Panc1 (cell line): ENCODE data around the gene TMTC3. TPM values are rescaled to one million over a fixed set of nuclear protein-coding genes. Genes with fewer than 3 reads are reported as not detected.

Source experiments
- ATAC-seq: fragments of 200-7000 bp; cut with Tn5 transposase; 2 replicates; pipeline ENCODE4 v1.9.1; 2020; ENCODE audit warnings: mild to moderate bottlenecking, moderate library complexity
- BruUV-seq: library from RNA; stranded (reverse); fragments of 400-500 nt; replicated peaks from 2 replicates; lab custom pipeline; 2021; lab: Mats Ljungman, UMichigan
- CTCF ChIA-PET: fragments of 300-600 bp; sonication (Branson Sonifier 250); formaldehyde crosslinking; loops from one replicate; lab custom pipeline; 2022; ENCODE audit warnings: antibody characterized with exemption; lab: Charles Lee
- POLR2A ChIA-PET: fragments of 300-600 bp; sonication (Branson Sonifier 250); formaldehyde crosslinking; loops from one replicate; lab custom pipeline; 2022; ENCODE audit warnings: antibody characterized with exemption; lab: Charles Lee
- DNase-seq: peaks from one replicate; pipeline ENCODE4 v3.0.0-alpha.2; 2010; ENCODE audit warnings: low read depth, low spot score
- H3K27ac ChIP-seq: 2 replicates; pipeline ENCODE4 v1.5.1; 2011; ENCODE audit warnings: mild to moderate bottlenecking, low read length, inconsistent platforms
- H3K27me3 ChIP-seq: fragments of 200-500 bp; sonication (Bioruptor generic); 2 replicates; pipeline ENCODE4 v1.6.0; 2014; ENCODE audit warnings: low read length, inconsistent platforms; ENCODE audit not compliant: control insufficient read depth, insufficient read depth
- H3K36me3 ChIP-seq: fragments of 200-500 bp; sonication (Bioruptor generic); 2 replicates; pipeline ENCODE4 v1.5.1; 2014; ENCODE audit warnings: inconsistent platforms, mild to moderate bottlenecking, low read length, moderate library complexity; ENCODE audit not compliant: control insufficient read depth, insufficient read depth
- H3K4me1 ChIP-seq: 2 replicates; pipeline ENCODE4 v1.5.1; 2011; ENCODE audit warnings: inconsistent platforms, mild to moderate bottlenecking, low read length, moderate library complexity; ENCODE audit not compliant: control insufficient read depth, insufficient read depth
- H3K4me3 ChIP-seq, 2 experiments: 2 replicates each; pipeline ENCODE4 v1.5.1; 2011 to 2012; ENCODE audit warnings: low read depth in 2 of 2, low read length in 2 of 2, mild to moderate bottlenecking in 2 of 2, inconsistent platforms in 1 of 2, moderate library complexity in 1 of 2
- H3K9me3 ChIP-seq: fragments of 200-500 bp; sonication (Bioruptor generic); 2 replicates; pipeline ENCODE4 v1.5.1; 2014; ENCODE audit warnings: low read depth, mild to moderate bottlenecking, inconsistent platforms, low read length, moderate library complexity; ENCODE audit not compliant: control insufficient read depth, insufficient read depth
- POLR2AphosphoS5 ChIP-seq: IDR thresholded peaks from 2 replicates; pipeline ENCODE4 v1.6.1; 2012; ENCODE audit warnings: mild to moderate bottlenecking, low read depth, low read length, moderate library complexity
- SIN3A ChIP-seq: IDR thresholded peaks from 2 replicates; pipeline ENCODE4 v1.6.1; 2012; ENCODE audit warnings: low read depth, mild to moderate bottlenecking, low read length, moderate library complexity, borderline replicate concordance; ENCODE audit not compliant: insufficient read depth
- TCF7L2 ChIP-seq: IDR thresholded peaks from 2 replicates; pipeline ENCODE4 v1.6.1; 2011; ENCODE audit warnings: mild to moderate bottlenecking, low read depth, low read length, inconsistent platforms
- in situ Hi-C: cut with HindIII; loops from 2 replicates; pipeline ENCODE4 v1.10.0; 2016; ENCODE audit warnings: low sequenced_read_pairs, low pct_unique_long_range_greater_than_20kb
- intact Hi-C: fragments of 100-400 bp; cut with micrococcal nuclease; formaldehyde crosslinking; loops from one replicate; pipeline ENCODE4 v1.10.0; 2022; ENCODE audit not compliant: unreplicated experiment
- total RNA-seq: library from RNA; stranded (reverse); gene quantifications from one replicate; pipeline ENCODE4 v1.2.1, GENCODE V29; 2021; ENCODE audit not compliant: unreplicated experiment
- TF ChIP-seq, protein P1 (sequence below), 2 experiments: IDR thresholded peaks; 2 replicates each; pipeline ENCODE4 v1.6.1; 2011 to 2012; ENCODE audit warnings: low read depth in 2 of 2, control low read depth in 1 of 2, low read length in 1 of 2, mild to moderate bottlenecking in 1 of 2, moderate library complexity in 1 of 2; ENCODE audit not compliant: insufficient read depth in 1 of 2
- TF ChIP-seq, protein P2 (sequence below): fragments of 450-650 bp; IDR thresholded peaks from 2 replicates; pipeline ENCODE4 v1.5.1; 2017; ENCODE audit warnings: mild to moderate bottlenecking

The TMTC3 gene
- total RNA-seq, 1 experiment from 2014 or later, result 21.6 TPM

DNA sequence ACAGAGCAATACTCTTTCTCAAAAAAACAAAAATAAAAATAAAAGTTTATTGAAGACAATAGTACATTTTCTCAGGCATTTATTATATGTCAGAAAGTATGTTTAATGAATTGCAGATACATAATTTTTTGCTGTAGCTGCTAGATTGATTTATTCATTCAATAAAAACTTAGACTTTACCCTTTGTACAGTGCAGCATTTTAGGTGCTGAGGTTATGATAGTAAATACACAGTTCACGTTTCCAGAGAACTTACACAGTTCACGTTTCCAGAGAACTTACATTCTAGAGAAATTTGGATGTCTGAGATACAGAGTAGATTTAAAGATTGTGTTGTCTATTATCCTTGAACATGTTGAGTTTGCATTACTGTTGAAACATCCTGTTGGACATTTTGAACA, 25.3 kb downstream of the TMTC3 start:
- BruUV-seq, result no TSS peak
- ATAC-seq, result no peak
- no peaks in the 10 kb centered on the region for H3K9me3 ChIP-seq
- no peaks in the 10 kb centered on the region for H3K27me3 ChIP-seq
- no peak for DNase-seq
- ChIA-PET CTCF (no interaction called here), POLR2A (no interaction called here)
- H3K4me1 ChIP-seq, result no peaks in the 10 kb centered on the region
- intact Hi-C loops, result no loop called here
- H3K36me3 ChIP-seq, result no peaks in the 10 kb centered on the region; the same call in none of the 2 replicates
- H3K27ac ChIP-seq, result no peak overlapping the region
- in situ Hi-C loops, result no loop called here
- no peak overlapping the region for H3K4me3 ChIP-seq
- TF ChIP-seq POLR2AphosphoS5, result no peak
- TF ChIP-seq, protein P1, sequence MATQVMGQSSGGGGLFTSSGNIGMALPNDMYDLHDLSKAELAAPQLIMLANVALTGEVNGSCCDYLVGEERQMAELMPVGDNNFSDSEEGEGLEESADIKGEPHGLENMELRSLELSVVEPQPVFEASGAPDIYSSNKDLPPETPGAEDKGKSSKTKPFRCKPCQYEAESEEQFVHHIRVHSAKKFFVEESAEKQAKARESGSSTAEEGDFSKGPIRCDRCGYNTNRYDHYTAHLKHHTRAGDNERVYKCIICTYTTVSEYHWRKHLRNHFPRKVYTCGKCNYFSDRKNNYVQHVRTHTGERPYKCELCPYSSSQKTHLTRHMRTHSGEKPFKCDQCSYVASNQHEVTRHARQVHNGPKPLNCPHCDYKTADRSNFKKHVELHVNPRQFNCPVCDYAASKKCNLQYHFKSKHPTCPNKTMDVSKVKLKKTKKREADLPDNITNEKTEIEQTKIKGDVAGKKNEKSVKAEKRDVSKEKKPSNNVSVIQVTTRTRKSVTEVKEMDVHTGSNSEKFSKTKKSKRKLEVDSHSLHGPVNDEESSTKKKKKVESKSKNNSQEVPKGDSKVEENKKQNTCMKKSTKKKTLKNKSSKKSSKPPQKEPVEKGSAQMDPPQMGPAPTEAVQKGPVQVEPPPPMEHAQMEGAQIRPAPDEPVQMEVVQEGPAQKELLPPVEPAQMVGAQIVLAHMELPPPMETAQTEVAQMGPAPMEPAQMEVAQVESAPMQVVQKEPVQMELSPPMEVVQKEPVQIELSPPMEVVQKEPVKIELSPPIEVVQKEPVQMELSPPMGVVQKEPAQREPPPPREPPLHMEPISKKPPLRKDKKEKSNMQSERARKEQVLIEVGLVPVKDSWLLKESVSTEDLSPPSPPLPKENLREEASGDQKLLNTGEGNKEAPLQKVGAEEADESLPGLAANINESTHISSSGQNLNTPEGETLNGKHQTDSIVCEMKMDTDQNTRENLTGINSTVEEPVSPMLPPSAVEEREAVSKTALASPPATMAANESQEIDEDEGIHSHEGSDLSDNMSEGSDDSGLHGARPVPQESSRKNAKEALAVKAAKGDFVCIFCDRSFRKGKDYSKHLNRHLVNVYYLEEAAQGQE (IDR thresholded peaks at IDR 0.05; ENCODE audit: insufficient read depth in 1 of 2, low read depth in 2 of 2, low read length in 1 of 2), result no peak
- TF ChIP-seq, protein P2, sequence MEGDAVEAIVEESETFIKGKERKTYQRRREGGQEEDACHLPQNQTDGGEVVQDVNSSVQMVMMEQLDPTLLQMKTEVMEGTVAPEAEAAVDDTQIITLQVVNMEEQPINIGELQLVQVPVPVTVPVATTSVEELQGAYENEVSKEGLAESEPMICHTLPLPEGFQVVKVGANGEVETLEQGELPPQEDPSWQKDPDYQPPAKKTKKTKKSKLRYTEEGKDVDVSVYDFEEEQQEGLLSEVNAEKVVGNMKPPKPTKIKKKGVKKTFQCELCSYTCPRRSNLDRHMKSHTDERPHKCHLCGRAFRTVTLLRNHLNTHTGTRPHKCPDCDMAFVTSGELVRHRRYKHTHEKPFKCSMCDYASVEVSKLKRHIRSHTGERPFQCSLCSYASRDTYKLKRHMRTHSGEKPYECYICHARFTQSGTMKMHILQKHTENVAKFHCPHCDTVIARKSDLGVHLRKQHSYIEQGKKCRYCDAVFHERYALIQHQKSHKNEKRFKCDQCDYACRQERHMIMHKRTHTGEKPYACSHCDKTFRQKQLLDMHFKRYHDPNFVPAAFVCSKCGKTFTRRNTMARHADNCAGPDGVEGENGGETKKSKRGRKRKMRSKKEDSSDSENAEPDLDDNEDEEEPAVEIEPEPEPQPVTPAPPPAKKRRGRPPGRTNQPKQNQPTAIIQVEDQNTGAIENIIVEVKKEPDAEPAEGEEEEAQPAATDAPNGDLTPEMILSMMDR, result no peak
- no peak for TF ChIP-seq TCF7L2

DNA sequence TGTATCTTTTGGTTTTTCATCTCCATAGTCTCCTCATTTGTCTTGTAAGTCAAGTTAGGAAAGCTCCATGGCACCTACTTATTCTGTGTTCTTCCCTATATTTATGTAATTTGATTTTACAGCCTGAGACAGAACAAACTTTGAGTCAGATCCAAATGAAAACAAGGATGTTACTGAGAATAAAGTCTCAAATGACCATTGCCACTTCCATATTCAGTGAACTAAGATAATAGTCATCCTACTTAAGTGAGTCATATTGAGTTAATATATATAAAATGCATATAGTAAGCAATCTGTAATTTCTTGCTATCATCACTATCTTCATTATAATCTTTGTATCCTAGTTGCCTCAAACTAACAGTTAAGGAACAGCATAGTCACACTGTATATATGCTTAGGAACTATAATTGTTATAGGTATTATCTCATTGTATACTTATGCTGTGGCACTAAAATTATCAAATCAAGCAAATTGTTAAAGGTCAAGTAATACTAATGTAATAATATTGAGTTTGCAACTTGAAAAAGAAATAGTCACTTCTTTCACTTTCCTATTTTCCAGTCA, 30.8 kb downstream of the TMTC3 start:
- POLR2A ChIA-PET, result no interaction called here
- no peaks in the 10 kb centered on the region for H3K9me3 ChIP-seq
- H3K27ac ChIP-seq, result no peak overlapping the region
- TF ChIP-seq POLR2AphosphoS5, result no peak
- DNase-seq (no peak), ATAC-seq (no peak)
- peaks cover 2% of the 10 kb centered on the region; the same call in 1 of the 2 replicates for H3K36me3 ChIP-seq
- no peak overlapping the region for H3K4me3 ChIP-seq
- BruUV-seq, result no TSS peak
- intact Hi-C loops (no loop called here), in situ Hi-C loops (no loop called here)
- H3K4me1 ChIP-seq, result no peaks in the 10 kb centered on the region
- CTCF ChIA-PET, result no interaction called here
- no peaks in the 10 kb centered on the region for H3K27me3 ChIP-seq

DNA sequence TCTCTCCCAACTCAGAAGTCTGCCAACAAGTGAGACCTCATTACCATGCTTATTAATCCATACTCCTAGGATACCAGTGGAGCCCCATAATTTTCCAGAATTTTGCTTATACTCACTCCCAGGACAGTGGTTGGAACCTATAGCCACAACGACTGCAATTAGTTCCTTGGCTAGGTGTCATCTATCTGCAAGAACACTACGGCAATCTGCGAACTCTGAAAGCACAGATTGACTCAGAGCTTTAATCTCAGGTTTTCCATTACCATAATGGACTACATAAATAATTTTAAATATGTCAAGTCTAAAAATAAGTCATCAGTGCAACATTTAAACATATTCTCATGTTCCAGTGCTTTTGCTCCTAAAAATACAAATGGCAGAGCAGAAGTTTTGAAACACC, 33.4 kb downstream of the TMTC3 start:
- Histone ChIP-seq H3K4me3 (no peak overlapping the region), H3K9me3 (no peaks in the 10 kb centered on the region), H3K27ac (no peak overlapping the region), H3K27me3 (no peaks in the 10 kb centered on the region), H3K36me3 (peaks cover 2% of the 10 kb centered on the region; the same call in 1 of the 2 replicates), H3K4me1 (no peaks in the 10 kb centered on the region)
- POLR2A ChIA-PET, result no interaction called here
- in situ Hi-C loops (no loop called here), intact Hi-C loops (no loop called here)
- CTCF ChIA-PET, result no interaction called here
- ATAC-seq (no peak), DNase-seq (no peak)
- TF ChIP-seq SIN3A (no peak), POLR2AphosphoS5 (no peak), TCF7L2 (no peak)
- BruUV-seq, result no TSS peak
